ENCODE data around the gene PABPN1. TPM values are rescaled to one million over a fixed set of nuclear protein-coding genes. Genes with fewer than 3 reads are reported as not detected.
A peak's percentile ranks its signal among the peaks of the same experiment; 100 is the strongest.

PABPN1 gene
- total and polyA plus RNA-seq, 10 donors, result 52.1 to 152 (median 132) TPM

- 0 to 1% (median 1%) methylated on average over 30 to 87 of the region's 87 CpGs for WGBS, 5 donors
- intact Hi-C loops (cut with DNase I; ENCODE audit: low total_unique reads), result no loop called here
- TF ChIP-seq CTCF (IDR thresholded peaks at IDR 0.05 in 8 of 11, conservative IDR thresholded peaks at IDR 0.05 in 3 of 11) (peak; percentile 15 to 93 (median 80)), POLR2A (IDR thresholded peaks at IDR 0.05) (peak in 2 of 3 donors; percentile 23 to 35), POLR2AphosphoS5 (IDR thresholded peaks at IDR 0.05) (peak; percentile 90 to 94 (median 92))
- Histone ChIP-seq H3K4me1 (peaks cover 15 to 61% (median 42%) of the 10 kb centered on the region in 6 donors), H3K4me3 (peak overlapping the region; percentile 72 to 92 (median 84)), H3K27me3 (replicated peaks in 1 of 7) (no peaks in the 10 kb centered on the region), H3K27ac (peak overlapping the region; percentile 93 to 98 (median 96)), H3K9me3 (no peaks in the 10 kb centered on the region), H3K36me3 (peaks cover 0 to 29% (median 12%) of the 10 kb centered on the region in 6 donors)
- peak; percentile 100 for DNase-seq
Measured at GRCh38 chr14:23301288-23301968, 19.8 kb upstream of the PABPN1 start.

- intact Hi-C loops (cut with DNase I; ENCODE audit: low total_unique reads), result no loop called here
- 0 to 1% (median 0%) methylated on average over 2 to 25 of the region's 25 CpGs for WGBS, 5 donors
- H3K27ac ChIP-seq, result peak overlapping the region; percentile 93 to 98 (median 96)
- DNase-seq, result no peak
- H3K4me3 ChIP-seq, result peak overlapping the region; percentile 72 to 92 (median 84)
- no peaks in the 10 kb centered on the region for H3K9me3 ChIP-seq
- H3K4me1 ChIP-seq, result peaks cover 15 to 66% (median 45%) of the 10 kb centered on the region in 6 donors
- TF ChIP-seq POLR2A (IDR thresholded peaks at IDR 0.05) (peak in 2 of 3 donors; percentile 38 to 70), POLR2AphosphoS5 (IDR thresholded peaks at IDR 0.05) (peak in 1 of 3 donors; percentile 64), CTCF (IDR thresholded peaks at IDR 0.05 in 8 of 11, conservative IDR thresholded peaks at IDR 0.05 in 3 of 11) (no peak)
- H3K27me3 ChIP-seq (replicated peaks in 1 of 7), result no peaks in the 10 kb centered on the region
- peaks cover 0 to 24% (median 11%) of the 10 kb centered on the region in 6 donors for H3K36me3 ChIP-seq
Measured at GRCh38 chr14:23301969-23302289, 19.3 kb upstream of the PABPN1 start.

GRCh38 chr14:23302290-23303225, 18.7 kb upstream of the PABPN1 start, which contains the start of gene PPP1R3E:
PPP1R3E (minus strand) TSS chr14:23302859; CDS start chr14:23302576, 283 bp downstream.
- H3K36me3 ChIP-seq, result peaks cover 0 to 17% (median 7%) of the 10 kb centered on the region in 6 donors
- H3K9me3 ChIP-seq, result no peaks in the 10 kb centered on the region
- peak within 1 kb of the TSS; percentile 93 to 98 (median 96) for H3K27ac ChIP-seq
- intact Hi-C loops (cut with DNase I; ENCODE audit: low total_unique reads), result no loop called here
- H3K27me3 ChIP-seq (replicated peaks in 1 of 7), result no peaks in the 10 kb centered on the region
- peak; percentile 97 for DNase-seq
- 2 to 3% (median 2%) methylated on average over 51 to 81 of the region's 81 CpGs for WGBS, 5 donors
- peak within 1 kb of the TSS; percentile 72 to 92 (median 84) for H3K4me3 ChIP-seq
- peaks cover 16 to 73% (median 51%) of the 10 kb centered on the region in 6 donors for H3K4me1 ChIP-seq
- peak in 1 of 3 donors; percentile 85 for TF ChIP-seq POLR2A (IDR thresholded peaks at IDR 0.05)
- peak; percentile 95 to 97 (median 96) for TF ChIP-seq POLR2AphosphoS5 (IDR thresholded peaks at IDR 0.05)
- TF ChIP-seq CTCF (IDR thresholded peaks at IDR 0.05 in 8 of 11, conservative IDR thresholded peaks at IDR 0.05 in 3 of 11), result no peak
